Astrocyte of the spinal cord (primary cell): ENCODE data around the gene AMH.
"Not testable (repeated sequence)": the region's sequence is repeated elsewhere in the genome, so short reads cannot be mapped to it uniquely, and the experiment has no call there.

Experiments
- DNase-seq: peaks from one replicate; pipeline ENCODE4 v3.0.0; 2011; ENCODE audit warnings: low read depth, low spot score
- H3K4me3 ChIP-seq: 2 replicates; pipeline ENCODE4 v1.5.1; 2011; ENCODE audit warnings: low read depth, mild to moderate bottlenecking, low read length, moderate library complexity
- in situ Hi-C: cut with HindIII; loops from 2 replicates; pipeline ENCODE4 v1.10.0; 2017; ENCODE audit warnings: low sequenced_read_pairs
- TF ChIP-seq, protein P1 (sequence below): IDR thresholded peaks from 2 replicates; pipeline ENCODE4 v1.5.1; 2012; ENCODE audit warnings: low read depth, mild to moderate bottlenecking, low read length, inconsistent platforms

The AMH gene

DNA sequence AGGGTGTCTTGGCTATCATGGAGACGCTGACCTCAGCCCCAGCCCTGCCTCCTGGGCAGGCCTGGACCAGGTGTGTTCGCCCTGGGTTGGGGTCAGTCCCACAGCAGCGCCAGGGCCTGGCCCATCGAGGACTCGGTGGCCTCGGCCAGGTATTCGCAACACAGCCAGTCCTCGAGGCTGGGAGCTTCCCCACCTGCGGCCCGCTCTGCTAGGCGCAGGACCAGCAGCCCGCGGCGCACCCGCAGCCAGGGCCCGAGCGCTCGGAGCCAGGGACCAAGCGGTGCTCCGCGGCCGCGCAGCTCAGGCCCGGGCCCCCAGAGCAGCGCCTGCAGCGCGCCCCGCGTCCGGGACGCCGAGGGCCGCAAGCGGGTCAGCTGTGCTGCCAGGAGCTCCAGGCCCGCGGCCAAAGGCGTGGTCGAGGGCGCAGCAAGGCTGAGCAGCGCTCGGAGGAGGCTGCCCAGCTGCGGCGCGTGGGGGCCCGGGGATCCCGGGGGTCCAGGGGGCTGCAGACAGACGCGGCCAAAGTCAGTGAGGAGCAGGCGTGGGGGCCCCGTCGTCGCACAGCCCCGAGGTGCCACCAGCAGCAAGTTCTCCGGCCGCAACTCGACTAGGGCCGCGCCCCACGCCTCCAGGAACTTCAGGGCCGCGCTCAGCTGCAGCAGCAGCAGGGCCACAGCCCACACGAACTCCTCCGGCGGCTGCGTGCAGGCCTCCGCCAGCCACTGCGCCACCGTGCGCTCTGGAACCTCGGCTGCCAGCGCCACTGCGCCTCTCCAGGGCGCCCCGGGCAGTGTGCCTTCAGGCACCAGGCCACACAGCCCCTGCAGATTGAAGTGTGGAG, 26.7 kb downstream of the AMH start:
- TF ChIP-seq, protein P1, sequence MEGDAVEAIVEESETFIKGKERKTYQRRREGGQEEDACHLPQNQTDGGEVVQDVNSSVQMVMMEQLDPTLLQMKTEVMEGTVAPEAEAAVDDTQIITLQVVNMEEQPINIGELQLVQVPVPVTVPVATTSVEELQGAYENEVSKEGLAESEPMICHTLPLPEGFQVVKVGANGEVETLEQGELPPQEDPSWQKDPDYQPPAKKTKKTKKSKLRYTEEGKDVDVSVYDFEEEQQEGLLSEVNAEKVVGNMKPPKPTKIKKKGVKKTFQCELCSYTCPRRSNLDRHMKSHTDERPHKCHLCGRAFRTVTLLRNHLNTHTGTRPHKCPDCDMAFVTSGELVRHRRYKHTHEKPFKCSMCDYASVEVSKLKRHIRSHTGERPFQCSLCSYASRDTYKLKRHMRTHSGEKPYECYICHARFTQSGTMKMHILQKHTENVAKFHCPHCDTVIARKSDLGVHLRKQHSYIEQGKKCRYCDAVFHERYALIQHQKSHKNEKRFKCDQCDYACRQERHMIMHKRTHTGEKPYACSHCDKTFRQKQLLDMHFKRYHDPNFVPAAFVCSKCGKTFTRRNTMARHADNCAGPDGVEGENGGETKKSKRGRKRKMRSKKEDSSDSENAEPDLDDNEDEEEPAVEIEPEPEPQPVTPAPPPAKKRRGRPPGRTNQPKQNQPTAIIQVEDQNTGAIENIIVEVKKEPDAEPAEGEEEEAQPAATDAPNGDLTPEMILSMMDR, result no peak
- no peak for DNase-seq

DNA sequence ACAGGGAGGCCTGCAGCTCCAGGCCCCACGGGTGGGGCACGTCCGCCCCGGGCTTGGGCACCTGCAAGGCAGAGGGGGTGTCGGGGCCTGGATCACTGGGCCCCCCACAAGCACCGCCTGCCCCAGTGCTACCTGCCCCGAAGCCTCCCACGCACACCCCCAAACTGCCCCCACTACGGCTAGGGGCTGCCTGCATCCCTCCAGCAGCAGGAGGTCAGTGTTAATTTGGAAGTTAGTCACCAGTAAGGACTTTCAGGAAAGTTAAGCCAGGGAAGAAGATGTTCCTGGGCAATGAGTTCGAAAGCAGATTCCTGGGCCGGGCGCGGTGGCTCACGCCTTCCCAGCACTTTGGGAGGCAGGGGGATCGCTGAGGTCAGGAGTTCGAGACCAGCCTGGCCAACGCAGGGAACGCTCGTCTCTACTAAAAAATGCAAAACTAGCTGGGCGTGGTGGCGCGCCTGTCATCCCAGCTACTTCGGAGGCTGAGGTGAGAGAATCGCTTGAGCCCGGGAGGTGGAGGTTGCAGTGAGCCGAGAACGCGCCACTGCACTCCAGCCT, 27.4 kb downstream of the AMH start:
- no peak for DNase-seq
- in situ Hi-C loops, result no loop called here
- no peak overlapping the region for H3K4me3 ChIP-seq
- TF ChIP-seq, protein P1, result no peak

More for the DNA sequence above, 26.7 kb downstream of the AMH start:
- no peak overlapping the region for H3K4me3 ChIP-seq
- in situ Hi-C loops, result no loop called here

DNA sequence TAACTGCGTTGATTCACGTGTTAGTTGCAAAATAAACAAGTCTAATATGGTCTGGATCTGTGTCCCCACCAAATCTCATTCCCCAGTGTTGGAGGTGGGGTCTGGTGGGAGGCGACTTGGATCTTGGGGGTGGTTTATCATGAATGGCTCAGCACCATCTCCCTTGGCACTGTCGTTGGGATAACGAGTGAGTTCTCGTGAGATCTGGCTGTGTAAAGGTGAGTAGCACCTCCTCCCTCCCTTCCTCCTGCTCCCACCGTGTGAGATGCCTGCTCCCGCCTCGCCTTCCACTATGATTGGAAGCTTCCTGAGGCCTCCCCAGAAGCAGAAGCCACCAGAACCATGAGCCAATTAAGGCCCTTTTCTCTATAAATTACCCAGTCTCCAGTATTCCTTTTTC, 28.0 kb downstream of the AMH start:
- TF ChIP-seq, protein P1, result no peak
- H3K4me3 ChIP-seq, result no peak overlapping the region
- in situ Hi-C loops, result no loop called here
- DNase-seq, result no peak

DNA sequence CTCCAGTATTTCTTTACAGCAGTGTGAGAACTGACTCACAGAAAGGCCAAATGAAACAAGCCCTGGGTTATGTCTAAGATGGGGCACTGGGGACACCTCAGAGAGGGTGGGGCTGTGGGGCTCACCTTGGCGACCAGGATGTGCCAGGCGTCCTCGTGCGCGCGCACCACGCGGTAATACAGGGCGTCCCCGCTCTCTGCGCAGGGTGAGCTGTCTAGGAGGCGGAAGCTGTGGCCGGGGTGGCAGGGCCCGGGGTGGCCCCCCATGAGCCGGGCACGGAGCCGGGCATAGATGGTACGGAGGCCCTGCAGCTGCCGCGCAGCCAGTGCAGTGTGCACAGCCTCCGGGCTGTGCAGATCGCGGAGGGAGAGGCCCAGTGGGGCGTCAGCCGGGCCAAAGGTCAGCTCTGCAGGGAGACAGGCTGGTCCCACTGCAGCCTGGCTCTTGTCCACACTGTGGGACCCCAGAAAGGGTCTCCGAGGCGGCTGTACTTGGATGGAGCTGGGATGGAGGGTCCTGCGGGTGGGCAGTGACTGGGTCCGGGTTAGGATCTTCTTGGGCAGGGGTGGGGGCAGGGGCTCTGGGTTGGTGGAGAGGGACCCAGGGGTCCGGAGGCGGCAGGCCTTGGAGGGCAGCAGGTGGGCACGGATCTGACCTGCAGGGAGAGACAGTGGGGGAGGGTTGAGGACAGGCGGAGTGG, 29.5 kb downstream of the AMH start:
- H3K4me3 ChIP-seq, result no peak overlapping the region
- no peak for DNase-seq
- in situ Hi-C loops, result no loop called here
- TF ChIP-seq, protein P1, result no peak

DNA sequence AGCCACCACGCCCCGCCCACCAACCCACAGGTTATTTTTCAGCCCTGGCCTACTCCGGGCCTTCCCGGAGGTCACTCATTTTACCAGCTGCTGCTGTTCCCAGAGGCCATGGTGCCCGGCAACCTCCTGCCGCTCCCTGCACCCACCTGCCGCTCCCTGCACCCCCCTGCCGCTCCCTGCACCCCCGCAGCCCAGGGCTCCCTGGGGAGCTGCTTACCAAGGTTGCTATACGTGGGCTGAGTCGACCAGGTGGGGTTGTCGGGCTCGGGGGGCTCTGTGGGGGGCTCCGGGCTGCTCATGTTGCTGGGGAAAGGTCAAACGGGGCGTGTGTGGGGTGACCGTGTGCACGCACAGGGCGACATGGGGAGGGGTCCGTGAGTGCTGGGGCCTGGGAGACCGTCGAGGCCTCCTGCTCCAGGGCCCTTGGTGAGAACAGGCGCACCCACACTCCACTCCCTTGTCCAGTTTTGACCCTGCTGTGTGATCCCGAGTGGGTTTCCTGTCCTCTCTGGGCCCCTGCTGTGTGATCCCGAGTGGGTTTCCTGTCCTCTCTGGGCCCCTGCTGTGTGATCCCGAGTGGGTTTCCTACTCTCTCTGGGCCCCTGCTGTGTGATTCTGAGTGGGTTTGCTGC, 31.6 kb downstream of the AMH start:
- TF ChIP-seq, protein P1, result no peak
- no peak for DNase-seq
- H3K4me3 ChIP-seq, result no peak overlapping the region
- in situ Hi-C loops, result no loop called here

DNA sequence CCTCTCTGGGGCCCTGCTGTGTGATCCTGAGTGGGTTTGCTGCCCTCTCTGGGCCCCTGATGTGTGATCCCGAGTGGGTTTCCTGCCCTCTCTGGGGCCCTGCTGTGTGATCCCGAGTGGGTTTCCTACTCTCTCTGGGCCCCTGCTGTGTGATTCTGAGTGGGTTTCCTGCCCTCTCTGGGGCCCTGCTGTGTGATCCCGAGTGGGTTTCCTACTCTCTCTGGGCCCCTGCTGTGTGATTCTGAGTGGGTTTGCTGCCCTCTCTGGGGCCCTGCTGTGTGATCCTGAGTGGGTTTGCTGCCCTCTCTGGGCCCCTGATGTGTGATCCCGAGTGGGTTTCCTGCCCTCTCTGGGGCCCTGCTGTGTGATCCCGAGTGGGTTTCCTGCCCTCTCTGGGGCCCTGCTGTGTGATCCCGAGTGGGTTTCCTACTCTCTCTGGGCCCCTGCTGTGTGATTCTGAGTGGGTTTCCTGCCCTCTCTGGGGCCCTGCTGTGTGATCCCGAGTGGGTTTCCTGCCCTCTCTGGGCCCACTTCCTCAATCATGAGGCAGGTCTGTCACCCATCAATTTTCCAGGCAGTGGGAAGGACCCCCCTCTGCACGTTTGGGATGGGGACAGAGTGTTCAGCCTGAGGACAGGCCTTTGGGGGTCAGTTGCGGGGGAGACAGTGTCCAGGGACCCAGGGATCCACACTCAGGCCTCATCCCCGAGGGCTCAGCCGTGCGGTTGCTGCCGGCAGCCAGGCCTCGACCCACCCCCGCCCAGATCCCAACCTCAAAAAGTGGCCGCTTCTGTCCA, 32.3 kb downstream of the AMH start:
- in situ Hi-C loops, DNase-seq: not testable (repeated sequence)
- H3K4me3 ChIP-seq, result peak overlapping the region; percentile 28
